AG04450 (cell line): ENCODE data around the gene LCN15. TPM values are rescaled to one million over a fixed set of nuclear protein-coding genes. Genes with fewer than 3 reads are reported as not detected.
"Not testable (repeated sequence)": the region's sequence is repeated elsewhere in the genome, so short reads cannot be mapped to it uniquely, and the experiment has no call there.

Source experiments
- CTCF ChIA-PET: fragments of 300-600, 350-600 bp; formaldehyde crosslinking; extraction: SDS; loops from one replicate; lab custom pipeline; 2022; ENCODE audit warnings: antibody characterized with exemption, inconsistent platforms; lab: Charles Lee
- POLR2A ChIA-PET: fragments of 350-600 bp; formaldehyde crosslinking; extraction: SDS; loops from one replicate; lab custom pipeline; 2021; ENCODE audit warnings: antibody characterized with exemption, inconsistent platforms; lab: Yijun Ruan, JAX
- DNase-seq: peaks from one replicate; pipeline ENCODE4 v3.0.0-alpha.2; 2011; ENCODE audit warnings: low read depth, low spot score
- H3K27ac ChIP-seq: one replicate; pipeline ENCODE4 v1.5.1; 2012; ENCODE audit warnings: low read depth, low read length, control low read depth
- H3K27me3 ChIP-seq: one replicate; pipeline ENCODE4 v1.6.0; 2012; ENCODE audit warnings: low read length; ENCODE audit not compliant: control insufficient read depth, insufficient read depth
- H3K4me3 ChIP-seq: 2 replicates; pipeline ENCODE4 v1.5.1; 2011; ENCODE audit warnings: mild to moderate bottlenecking, low read depth, low read length, control low read depth
- H3K9me3 ChIP-seq: 2 replicates; pipeline ENCODE4 v1.5.1; 2012; ENCODE audit warnings: low read length; ENCODE audit not compliant: control insufficient read depth, insufficient read depth
- polyA plus RNA-seq: library from polyadenylated mRNA; depleted of rRNA; stranded (reverse); fragments of >200 nt; gene quantifications from 2 replicates; pipeline ENCODE4 v1.2.3, GENCODE V29; 2011
- TF ChIP-seq, protein P1 (sequence below): IDR thresholded peaks from 2 replicates; pipeline ENCODE4 v1.5.1; 2011; ENCODE audit warnings: low read depth, low read length, control low read depth, inconsistent platforms

LCN15 gene
- polyA plus RNA-seq, 1 experiment, result not detected

DNA sequence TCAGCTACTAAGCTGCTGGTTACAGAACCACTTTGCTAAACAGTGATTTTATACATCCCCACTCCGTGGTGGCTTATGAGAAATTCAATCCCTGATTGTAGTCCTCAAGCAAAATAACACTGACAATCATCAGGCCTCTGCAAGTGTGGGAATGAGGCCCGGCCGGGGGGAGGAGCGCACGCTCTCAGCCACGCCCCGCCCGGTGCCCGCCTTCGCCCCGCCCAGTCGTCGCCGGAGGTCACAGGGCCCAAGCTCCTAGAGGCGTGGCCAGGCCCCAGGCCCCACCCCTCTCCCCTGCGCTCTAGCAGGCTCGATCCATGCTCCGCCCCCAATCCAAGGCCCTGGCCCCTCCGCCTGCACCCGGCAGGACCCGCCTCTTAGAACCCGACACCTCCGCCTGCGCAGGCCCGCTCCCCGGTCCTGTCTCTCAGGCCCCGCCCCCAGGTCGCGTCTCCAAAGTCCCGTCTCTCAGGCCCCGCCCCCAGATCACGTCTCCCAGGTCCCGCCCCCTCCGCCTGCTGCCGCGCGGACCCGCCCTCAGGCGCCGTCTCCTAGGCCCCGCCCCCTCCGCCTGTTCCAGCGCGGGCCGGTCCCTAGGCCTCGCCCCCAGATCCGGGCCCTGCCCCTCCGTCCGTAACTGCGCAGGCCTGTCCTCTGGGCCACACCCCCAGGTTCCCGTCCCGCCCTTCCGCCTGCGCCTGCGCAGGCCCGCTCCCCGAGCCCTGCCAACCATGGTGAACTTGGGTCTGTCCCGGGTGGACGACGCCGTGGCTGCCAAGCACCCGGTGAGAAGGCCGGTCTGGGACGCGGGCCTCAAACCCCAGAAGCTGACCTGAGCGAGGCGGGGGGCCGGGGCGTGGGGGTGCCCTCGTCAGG is 26.6 kb upstream of the LCN15 start, which contains the start of gene TMEM141:
Gene TMEM141, plus strand, starts transcription at position 705 of the 876 bp plus-strand sequence. Its CDS starts 27 bp downstream, at position 732.
- Histone ChIP-seq H3K4me3 (peak within 1 kb of the TSS; percentile 91), H3K9me3 (no peaks in the 10 kb centered on the region; the same call in 1 of the 2 replicates), H3K27ac (peak within 1 kb of the TSS; percentile 57), H3K27me3 (peaks cover 4% of the 10 kb centered on the region)
- TF ChIP-seq, protein P1, sequence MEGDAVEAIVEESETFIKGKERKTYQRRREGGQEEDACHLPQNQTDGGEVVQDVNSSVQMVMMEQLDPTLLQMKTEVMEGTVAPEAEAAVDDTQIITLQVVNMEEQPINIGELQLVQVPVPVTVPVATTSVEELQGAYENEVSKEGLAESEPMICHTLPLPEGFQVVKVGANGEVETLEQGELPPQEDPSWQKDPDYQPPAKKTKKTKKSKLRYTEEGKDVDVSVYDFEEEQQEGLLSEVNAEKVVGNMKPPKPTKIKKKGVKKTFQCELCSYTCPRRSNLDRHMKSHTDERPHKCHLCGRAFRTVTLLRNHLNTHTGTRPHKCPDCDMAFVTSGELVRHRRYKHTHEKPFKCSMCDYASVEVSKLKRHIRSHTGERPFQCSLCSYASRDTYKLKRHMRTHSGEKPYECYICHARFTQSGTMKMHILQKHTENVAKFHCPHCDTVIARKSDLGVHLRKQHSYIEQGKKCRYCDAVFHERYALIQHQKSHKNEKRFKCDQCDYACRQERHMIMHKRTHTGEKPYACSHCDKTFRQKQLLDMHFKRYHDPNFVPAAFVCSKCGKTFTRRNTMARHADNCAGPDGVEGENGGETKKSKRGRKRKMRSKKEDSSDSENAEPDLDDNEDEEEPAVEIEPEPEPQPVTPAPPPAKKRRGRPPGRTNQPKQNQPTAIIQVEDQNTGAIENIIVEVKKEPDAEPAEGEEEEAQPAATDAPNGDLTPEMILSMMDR, result no peak
- peak; percentile 99 for DNase-seq
- ChIA-PET POLR2A (interaction anchor here (0.5 to 1.0 kb wide), 6 partner anchors 9 to 402 kb away, joined by 3 to 4 read pairs (median 3); partner anchors contain the start of genes AJM1 and FUT7), CTCF (interaction anchor here (0.6 to 1.2 kb wide), 2 partner anchors 51 to 244 kb away, joined by 4 read pairs; partner anchors contain the start of gene AJM1)

DNA sequence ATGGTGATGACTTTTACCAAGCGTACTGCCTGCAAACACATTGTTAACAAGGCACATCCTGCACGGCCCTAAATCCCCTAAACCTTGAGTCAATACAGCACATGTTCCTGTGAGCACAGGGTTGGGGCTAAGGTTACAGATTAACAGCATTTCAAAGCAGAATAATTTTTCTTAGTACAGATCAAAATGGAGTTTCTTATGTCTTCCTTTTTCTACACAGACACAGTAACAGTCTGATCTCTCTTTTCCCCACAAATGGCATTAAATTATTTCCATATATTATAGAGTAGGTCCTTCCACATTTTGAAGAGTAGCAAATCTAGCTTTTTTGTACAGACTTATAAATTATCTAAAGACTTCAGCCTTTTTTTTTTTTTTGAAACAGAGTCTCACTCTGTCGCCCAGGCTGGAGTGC is 25.2 kb upstream of the LCN15 start:
- DNase-seq, result no peak
- POLR2A ChIA-PET, result no interaction called here
- Histone ChIP-seq H3K9me3 (no peaks in the 10 kb centered on the region; the same call in 1 of the 2 replicates), H3K4me3 (no peak overlapping the region), H3K27me3 (no peaks in the 10 kb centered on the region), H3K27ac (no peak overlapping the region)
- CTCF ChIA-PET, result interaction anchor here (2.0 kb wide), 1 partner anchor 240 kb away, joined by 9 read pairs; no protein-coding TSS in a partner anchor
- TF ChIP-seq, protein P1, result no peak

- H3K9me3 ChIP-seq, DNase-seq, H3K27me3 ChIP-seq, H3K27ac ChIP-seq, POLR2A ChIA-PET, H3K4me3 ChIP-seq: not testable (repeated sequence)
- CTCF ChIA-PET, result interaction anchor here (0.6 to 3.7 kb wide), 7 partner anchors 11 to 428 kb away, joined by 3 to 31 read pairs (median 9); partner anchors contain the start of gene AJM1
Measured at GRCh38 chr9:136788644-136789522, 24.6 kb upstream of the LCN15 start.

GRCh38 chr9:136787690-136788400 is 23.5 kb upstream of the LCN15 start:
- no peaks in the 10 kb centered on the region; the same call in 1 of the 2 replicates for H3K9me3 ChIP-seq
- TF ChIP-seq, protein P1, result peak; percentile 77
- H3K27me3 ChIP-seq, result no peaks in the 10 kb centered on the region
- no peak overlapping the region for H3K27ac ChIP-seq
- CTCF ChIA-PET, result interaction anchor here (0.6 to 3.7 kb wide), 10 partner anchors 10 to 280 kb away, joined by 3 to 31 read pairs (median 6); partner anchors contain the start of gene AJM1
- H3K4me3 ChIP-seq, result no peak overlapping the region
- DNase-seq, result no peak
- POLR2A ChIA-PET, result no interaction called here

DNA sequence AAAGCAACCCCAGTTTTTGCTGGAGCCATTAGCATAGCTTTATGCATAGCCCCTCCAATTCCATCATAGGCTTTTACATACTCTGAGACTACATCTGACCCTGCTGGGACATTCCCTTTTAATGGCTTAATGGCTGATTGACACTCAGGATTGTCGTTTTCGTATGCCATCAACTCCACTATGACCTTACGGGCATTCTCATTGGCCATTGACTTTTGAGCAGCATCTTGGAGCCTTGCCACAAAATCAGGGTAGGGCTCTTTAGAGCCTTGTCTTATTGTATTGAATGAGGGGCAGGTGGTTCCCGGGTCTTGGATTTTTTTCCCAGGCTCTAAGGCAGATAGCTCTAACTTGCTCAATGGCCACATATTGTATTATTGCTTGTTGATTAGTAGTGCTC is 22.7 kb upstream of the LCN15 start:
- H3K9me3 ChIP-seq, H3K4me3 ChIP-seq, H3K27me3 ChIP-seq, POLR2A ChIA-PET, H3K27ac ChIP-seq, DNase-seq: not testable (repeated sequence)
- CTCF ChIA-PET, result interaction anchor here (0.6 to 3.7 kb wide), 9 partner anchors 10 to 281 kb away, joined by 3 to 31 read pairs (median 6); partner anchors contain the start of gene FUT7
